ENCODE measurements around the gene LRRC28.

LRRC28 gene

GRCh38 chr15:99253381-99254090, 2.3 kb downstream of the LRRC28 start:
- Histone ChIP-seq H3K4me1 (ENCODE audit: control insufficient read depth, low read length) (peaks cover 43% of the 10 kb centered on the region), H3K9me2 (replicated peaks; ENCODE audit: control insufficient read depth, low read length) (no peaks in the 10 kb centered on the region), H3K4me3 (ENCODE audit: low read length) (peak overlapping the region; percentile 83), H3K36me3 (ENCODE audit: control insufficient read depth, low read length) (peaks cover 19% of the 10 kb centered on the region), H3K27me3 (ENCODE audit: control insufficient read depth, low read length) (no peaks in the 10 kb centered on the region), H3K27ac (ENCODE audit: low read depth, low read length) (peak overlapping the region; percentile 81), H3F3A (ENCODE audit: control insufficient read depth, insufficient read depth) (peaks cover 9% of the 10 kb centered on the region), H4K20me1 (ENCODE audit: control insufficient read depth, insufficient read depth, low read depth, low read length) (no peaks in the 10 kb centered on the region), H3K79me2 (ENCODE audit: control insufficient read depth, low read length) (peaks cover 28% of the 10 kb centered on the region), H3K4me2 (ENCODE audit: low read length) (peak overlapping the region; percentile 76), H3K9me3 (ENCODE audit: control insufficient read depth, insufficient read depth, low read length) (peaks cover 5% of the 10 kb centered on the region; the same call in 1 of the 2 replicates)
- TF ChIP-seq EZH2phosphoT487 (IDR thresholded peaks at IDR 0.05; ENCODE audit: borderline replicate concordance, low read length), result no peak

GRCh38 chr15:99257107-99257750, 5.9 kb downstream of the LRRC28 start:
- H3K27me3 ChIP-seq (ENCODE audit: control insufficient read depth, low read length), result no peaks in the 10 kb centered on the region
- no peaks in the 10 kb centered on the region for H3K9me2 ChIP-seq (replicated peaks; ENCODE audit: control insufficient read depth, low read length)
- no peak overlapping the region for H3K27ac ChIP-seq (ENCODE audit: low read depth, low read length)
- no peak overlapping the region for H3K4me3 ChIP-seq (ENCODE audit: low read length)
- TF ChIP-seq EZH2phosphoT487 (IDR thresholded peaks at IDR 0.05; ENCODE audit: borderline replicate concordance, low read length), result no peak
- TF ChIP-seq CTCF (IDR thresholded peaks at IDR 0.05; ENCODE audit: low read depth, low read length, poor library complexity, severe bottlenecking), result no peak
- peaks cover 22% of the 10 kb centered on the region for H3K79me2 ChIP-seq (ENCODE audit: control insufficient read depth, low read length)
- H4K20me1 ChIP-seq (ENCODE audit: control insufficient read depth, insufficient read depth, low read depth, low read length), result no peaks in the 10 kb centered on the region
- peaks cover 19% of the 10 kb centered on the region for H3K4me1 ChIP-seq (ENCODE audit: control insufficient read depth, low read length)
- H3K36me3 ChIP-seq (ENCODE audit: control insufficient read depth, low read length), result peaks cover 14% of the 10 kb centered on the region
- no peaks in the 10 kb centered on the region for H3K9me3 ChIP-seq (ENCODE audit: control insufficient read depth, insufficient read depth, low read length)
- H3F3A ChIP-seq (ENCODE audit: control insufficient read depth, insufficient read depth), result no peaks in the 10 kb centered on the region
- H3K4me2 ChIP-seq (ENCODE audit: low read length), result no peak overlapping the region

GRCh38 chr15:99264125-99264524, 12.8 kb downstream of the LRRC28 start:
- no peak overlapping the region for H3K4me3 ChIP-seq (ENCODE audit: low read length)
- no peaks in the 10 kb centered on the region for H3K9me3 ChIP-seq (ENCODE audit: control insufficient read depth, insufficient read depth, low read length)
- no peaks in the 10 kb centered on the region for H3K79me2 ChIP-seq (ENCODE audit: control insufficient read depth, low read length)
- no peak overlapping the region for H3K4me2 ChIP-seq (ENCODE audit: low read length)
- no peak overlapping the region for H3K27ac ChIP-seq (ENCODE audit: low read depth, low read length)
- H4K20me1 ChIP-seq (ENCODE audit: control insufficient read depth, insufficient read depth, low read depth, low read length), result no peaks in the 10 kb centered on the region
- no peaks in the 10 kb centered on the region for H3K4me1 ChIP-seq (ENCODE audit: control insufficient read depth, low read length)
- no peaks in the 10 kb centered on the region; the same call in 1 of the 2 replicates for H3F3A ChIP-seq (ENCODE audit: control insufficient read depth, insufficient read depth)
- TF ChIP-seq EZH2phosphoT487 (IDR thresholded peaks at IDR 0.05; ENCODE audit: borderline replicate concordance, low read length) (no peak), CTCF (IDR thresholded peaks at IDR 0.05; ENCODE audit: low read depth, low read length, poor library complexity, severe bottlenecking) (no peak)
- no peaks in the 10 kb centered on the region for H3K36me3 ChIP-seq (ENCODE audit: control insufficient read depth, low read length)
- no peaks in the 10 kb centered on the region for H3K9me2 ChIP-seq (replicated peaks; ENCODE audit: control insufficient read depth, low read length)
- H3K27me3 ChIP-seq (ENCODE audit: control insufficient read depth, low read length), result no peaks in the 10 kb centered on the region

GRCh38 chr15:99265541-99266070, 14.3 kb downstream of the LRRC28 start:
- Histone ChIP-seq H3K4me1 (ENCODE audit: control insufficient read depth, low read length) (no peaks in the 10 kb centered on the region), H4K20me1 (ENCODE audit: control insufficient read depth, insufficient read depth, low read depth, low read length) (no peaks in the 10 kb centered on the region), H3K4me3 (ENCODE audit: low read length) (no peak overlapping the region), H3K27me3 (ENCODE audit: control insufficient read depth, low read length) (no peaks in the 10 kb centered on the region), H3K79me2 (ENCODE audit: control insufficient read depth, low read length) (no peaks in the 10 kb centered on the region), H3K9me3 (ENCODE audit: control insufficient read depth, insufficient read depth, low read length) (no peaks in the 10 kb centered on the region), H3K9me2 (replicated peaks; ENCODE audit: control insufficient read depth, low read length) (no peaks in the 10 kb centered on the region), H3K4me2 (ENCODE audit: low read length) (no peak overlapping the region), H3F3A (ENCODE audit: control insufficient read depth, insufficient read depth) (no peaks in the 10 kb centered on the region; the same call in 1 of the 2 replicates), H3K36me3 (ENCODE audit: control insufficient read depth, low read length) (no peaks in the 10 kb centered on the region), H3K27ac (ENCODE audit: low read depth, low read length) (no peak overlapping the region)
- TF ChIP-seq EZH2phosphoT487 (IDR thresholded peaks at IDR 0.05; ENCODE audit: borderline replicate concordance, low read length) (no peak), CTCF (IDR thresholded peaks at IDR 0.05; ENCODE audit: low read depth, low read length, poor library complexity, severe bottlenecking) (no peak)

Measured in DOHH2 (cell line).